IMR-90 (cell line): ENCODE results near the gene CEBPA. TPM values are rescaled to one million over a fixed set of nuclear protein-coding genes. Genes with fewer than 3 reads are reported as not detected.

Experiments
- ATAC-seq: fragments of 200-7000 bp; cut with Tn5 transposase; 2 replicates; pipeline ENCODE4 v1.9.1; 2020; ENCODE audit warnings: low read depth, mild to moderate bottlenecking, moderate library complexity
- BruUV-seq: library from RNA; stranded (reverse); fragments of 400-500 nt; replicated peaks from 2 replicates; lab custom pipeline; 2021; lab: Mats Ljungman, UMichigan
- CTCF ChIA-PET: fragments of 300-600 bp; formaldehyde crosslinking; extraction: SDS; loops from one replicate; lab custom pipeline; 2021; ENCODE audit warnings: antibody characterized with exemption; lab: Yijun Ruan, JAX
- POLR2A ChIA-PET: fragments of 300-600 bp; sonication (Branson Sonifier 250); formaldehyde crosslinking; loops from one replicate; lab custom pipeline; 2022; ENCODE audit warnings: antibody characterized with exemption; ENCODE audit not compliant: unreplicated experiment; lab: Charles Lee
- DNase-seq: peaks from one replicate; pipeline ENCODE4 v3.0.0; 2013
- H2AFZ ChIP-seq: replicated peaks from 2 replicates; pipeline ENCODE3; 2013; ENCODE audit warnings: low read length, mild to moderate bottlenecking; ENCODE audit not compliant: poor library complexity
- H2AK5ac ChIP-seq: 2 replicates; pipeline ENCODE4 v1.6.1; 2013; ENCODE audit warnings: low read depth, low read length, inconsistent platforms
- H2AK9ac ChIP-seq: replicated peaks from 2 replicates; pipeline ENCODE3; 2013; ENCODE audit warnings: mild to moderate bottlenecking, low read depth, low read length, moderate library complexity; ENCODE audit not compliant: poor library complexity
- H2BK120ac ChIP-seq: 2 replicates; pipeline ENCODE4 v1.6.1; 2013; ENCODE audit warnings: low read depth, low read length, inconsistent platforms
- H2BK15ac ChIP-seq: 3 replicates; pipeline ENCODE4 v1.6.1; 2013; ENCODE audit warnings: low read depth, low read length, inconsistent platforms
- H2BK20ac ChIP-seq: 2 replicates; pipeline ENCODE4 v1.6.1; 2013; ENCODE audit warnings: low read depth, mild to moderate bottlenecking, inconsistent platforms, low read length, moderate library complexity
- H2BK5ac ChIP-seq: 2 replicates; pipeline ENCODE4 v1.6.1; 2013; ENCODE audit warnings: mild to moderate bottlenecking, low read depth, low read length, inconsistent platforms; ENCODE audit not compliant: poor library complexity, severe bottlenecking
- H3K14ac ChIP-seq: replicated peaks from 2 replicates; pipeline ENCODE4 v1.6.1; 2013; ENCODE audit warnings: low read depth, low read length, inconsistent platforms
- H3K18ac ChIP-seq: 2 replicates; pipeline ENCODE4 v1.6.1; 2013; ENCODE audit warnings: low read depth, low read length, control low read depth
- H3K23ac ChIP-seq: 2 replicates; pipeline ENCODE4 v1.6.1; 2013; ENCODE audit warnings: low read depth, low read length, inconsistent platforms
- H3K27ac ChIP-seq: 2 replicates; pipeline ENCODE4 v1.5.1; 2013; ENCODE audit warnings: mild to moderate bottlenecking, control low read depth, low read length; ENCODE audit not compliant: insufficient read depth
- H3K27me3 ChIP-seq: 2 replicates; pipeline ENCODE4 v1.6.1; 2013; ENCODE audit warnings: low read length; ENCODE audit not compliant: control insufficient read depth, insufficient read depth
- H3K36me3 ChIP-seq: 2 replicates; pipeline ENCODE4 v1.6.1; 2013; ENCODE audit warnings: low read length, mixed read lengths; ENCODE audit not compliant: control insufficient read depth, insufficient read depth
- H3K4ac ChIP-seq: 2 replicates; pipeline ENCODE4 v1.6.1; 2013; ENCODE audit warnings: low read depth, low read length, inconsistent platforms
- H3K4me1 ChIP-seq: 2 replicates; pipeline ENCODE4 v1.6.1; 2013; ENCODE audit warnings: low read length, mixed read lengths; ENCODE audit not compliant: control insufficient read depth, insufficient read depth
- H3K4me2 ChIP-seq: 2 replicates; pipeline ENCODE4 v1.6.1; 2013; ENCODE audit warnings: low read depth, mild to moderate bottlenecking, control low read depth, low read length, moderate library complexity
- H3K4me3 ChIP-seq: 2 replicates; pipeline ENCODE4 v1.5.1; 2013; ENCODE audit warnings: low read depth, mild to moderate bottlenecking, control low read depth, low read length, moderate library complexity; ENCODE audit not compliant: insufficient read depth
- H3K56ac ChIP-seq: 2 replicates; pipeline ENCODE4 v1.6.1; 2013; ENCODE audit warnings: low read length, inconsistent platforms; ENCODE audit not compliant: insufficient read depth; ENCODE audit errors: extremely low read depth
- H3K79me1 ChIP-seq, 2 experiments: 2 replicates each; pipeline ENCODE4 v1.6.1; 2013; ENCODE audit warnings: low read length in 2 of 2, inconsistent platforms in 1 of 2, low read depth in 1 of 2
- H3K9ac ChIP-seq: 2 replicates; pipeline ENCODE4 v1.6.1; 2013; ENCODE audit warnings: low read depth, low read length, control low read depth
- H3K9me1 ChIP-seq: 2 replicates; pipeline ENCODE4 v1.6.1; 2013; ENCODE audit warnings: low read length, inconsistent platforms; ENCODE audit not compliant: insufficient read depth
- H3K9me3 ChIP-seq: 2 replicates; pipeline ENCODE4 v1.6.1; 2013; ENCODE audit warnings: low read length; ENCODE audit not compliant: control insufficient read depth, insufficient read depth
- H4K20me1 ChIP-seq: 2 replicates; pipeline ENCODE4 v1.6.1; 2013; ENCODE audit warnings: low read length, inconsistent platforms; ENCODE audit not compliant: insufficient read depth
- H4K5ac ChIP-seq: 2 replicates; pipeline ENCODE4 v1.6.1; 2013; ENCODE audit warnings: mild to moderate bottlenecking, low read depth, low read length, control low read depth
- H4K8ac ChIP-seq, 2 experiments: 2 replicates each; pipeline ENCODE4 v1.6.1; 2013; ENCODE audit warnings: low read depth in 2 of 2, low read length in 2 of 2, control low read depth in 1 of 2, inconsistent platforms in 1 of 2
- H4K91ac ChIP-seq: 2 replicates; pipeline ENCODE4 v1.6.1; 2013; ENCODE audit warnings: low read depth, low read length, inconsistent platforms; ENCODE audit not compliant: insufficient read depth
- CEBPB ChIP-seq: IDR thresholded peaks from 2 replicates; pipeline ENCODE4 v1.6.1; 2012; ENCODE audit warnings: low read depth, low read length, improper control_type of control experiment
- CHD1 ChIP-seq: IDR thresholded peaks from 2 replicates; pipeline ENCODE4 v1.6.1; 2012; ENCODE audit warnings: low read depth, low read length, improper control_type of control experiment
- ELK1 ChIP-seq: fragments of 150-350 bp; IDR thresholded peaks from 2 replicates; pipeline ENCODE4 v1.6.1; 2016; ENCODE audit warnings: low read depth, mild to moderate bottlenecking, low read length, moderate library complexity, borderline replicate concordance
- MAFK ChIP-seq: IDR thresholded peaks from 2 replicates; pipeline ENCODE4 v1.6.1; 2012; ENCODE audit warnings: low read depth, low read length, improper control_type of control experiment
- MAZ ChIP-seq: IDR thresholded peaks from 2 replicates; pipeline ENCODE4 v1.6.1; 2012; ENCODE audit warnings: low read depth, mild to moderate bottlenecking, low read length, improper control_type of control experiment, moderate library complexity, borderline replicate concordance
- MXI1 ChIP-seq: IDR thresholded peaks from 2 replicates; pipeline ENCODE4 v1.6.1; 2012; ENCODE audit warnings: low read depth, mild to moderate bottlenecking, low read length, moderate library complexity, borderline replicate concordance
- NFE2L2 ChIP-seq: fragments of 150-350 bp; IDR thresholded peaks from 2 replicates; pipeline ENCODE4 v1.6.1; 2016; ENCODE audit warnings: low read depth, mild to moderate bottlenecking, low read length
- RAD21 ChIP-seq: IDR thresholded peaks from 2 replicates; pipeline ENCODE4 v1.6.1; 2012; ENCODE audit warnings: low read length, improper control_type of control experiment
- WGBS, 2 experiments: methylation state at CpG; one replicate each; pipeline versions ENCODE4 v1.1.5 to v1.1.7; 2013; ENCODE audit warnings: missing lambda C conversion rate in 2 of 2; ENCODE audit not compliant: insufficient read length in 1 of 2; ENCODE audit errors: extremely low coverage in 2 of 2; 5-methylcytosine and 5-hydroxymethylcytosine counted together
- dilution Hi-C: fragments of 300-500 bp; cut with HindIII; formaldehyde crosslinking; loops from one replicate; pipeline ENCODE4 v1.14.3; 2018; ENCODE audit warnings: low sequenced_read_pairs; ENCODE audit not compliant: unreplicated experiment
- in situ Hi-C: fragments of 300-500 bp; cut with MboI; formaldehyde crosslinking; loops from 3 replicates; pipeline ENCODE4 v1.14.3; 2019; ENCODE audit warnings: low sequenced_read_pairs, inconsistent platforms, mixed read lengths
- intact Hi-C: fragments of 100-400 bp; cut with micrococcal nuclease; formaldehyde crosslinking; loops from 2 replicates; pipeline ENCODE4 v1.10.0; 2022
- polyA plus RNA-seq, 3 experiments: library from polyadenylated mRNA; depleted of rRNA; stranded (reverse); fragments of >200 nt; gene quantifications; 2 replicates each; pipeline ENCODE4 v1.2.3, GENCODE V29; 2012; ENCODE audit warnings: low replicate concordance in 1 of 3
- total RNA-seq: library from RNA; depleted of rRNA; stranded (reverse); fragments of >200 nt; gene quantifications from 2 replicates; pipeline ENCODE4 v1.2.3, GENCODE V29; 2012

CEBPA gene
- total and polyA plus RNA-seq, 2 of the 4 experiments (the other 2 are of a cell fraction), result under 0.01 to 0.09 TPM

DNA sequence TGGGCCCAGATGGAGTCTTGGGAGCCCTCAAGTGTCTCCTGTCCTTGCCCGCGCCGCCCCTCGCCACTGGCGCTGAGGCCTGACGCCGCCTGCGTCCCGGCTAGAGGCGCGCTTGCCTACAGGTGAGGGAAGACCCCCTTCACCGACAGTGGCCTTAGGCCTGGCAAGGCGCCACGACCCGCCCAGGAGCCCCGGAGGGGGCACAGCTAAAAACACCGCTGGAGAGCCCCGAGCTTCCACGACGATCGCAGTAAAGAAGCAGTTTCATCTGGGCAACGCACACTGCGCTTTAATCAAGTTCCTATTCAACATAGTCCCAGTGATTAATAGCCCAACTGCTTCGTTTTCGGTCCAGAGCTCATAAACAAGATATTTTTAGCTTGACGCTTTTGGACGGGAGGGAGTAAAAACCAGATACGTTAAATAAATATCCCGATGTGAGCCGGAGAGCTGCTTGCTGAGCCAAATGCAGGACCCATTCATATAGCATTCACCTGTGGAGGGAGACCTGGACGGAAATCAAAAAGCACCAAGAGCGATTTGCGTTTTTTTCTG, 1.5 kb upstream of the CEBPA start:
- no peaks in the 10 kb centered on the region for H3K9me3 ChIP-seq
- H3K9me1 ChIP-seq, result no peaks in the 10 kb centered on the region
- H3K4me1 ChIP-seq, result no peaks in the 10 kb centered on the region
- no peak overlapping the region; the same call in 1 of the 2 replicates for H3K4me2 ChIP-seq
- dilution Hi-C loops (no loop called here), intact Hi-C loops (loop anchor here (5.0 kb wide), 2 partner anchors 67 to 68 kb away; partner anchors contain the start of gene CEBPG), in situ Hi-C loops (no loop called here)
- no peak overlapping the region for H2BK5ac ChIP-seq
- no peak overlapping the region for H3K14ac ChIP-seq
- H4K5ac ChIP-seq, result no peak overlapping the region
- peaks cover 53% of the 10 kb centered on the region for H3K27me3 ChIP-seq
- TF ChIP-seq RAD21 (no peak), MAZ (no peak), MXI1 (no peak), CEBPB (no peak), NFE2L2 (no peak), MAFK (no peak), ELK1 (no peak), CHD1 (no peak)
- no peaks in the 10 kb centered on the region for H3K79me1 ChIP-seq
- H2BK15ac ChIP-seq, result no peak overlapping the region
- peak overlapping the region; percentile 70 for H2AK9ac ChIP-seq
- H3K18ac ChIP-seq, result no peak overlapping the region
- H3K27ac ChIP-seq, result no peak overlapping the region
- no peak overlapping the region; the same call in 1 of the 2 replicates for H3K4me3 ChIP-seq
- H2AFZ ChIP-seq, result peak overlapping the region; percentile 90
- H3K36me3 ChIP-seq, result no peaks in the 10 kb centered on the region
- no peak overlapping the region for H3K23ac ChIP-seq
- ATAC-seq (no peak), DNase-seq (no peak)
- no peaks in the 10 kb centered on the region for H4K20me1 ChIP-seq
- H2BK120ac ChIP-seq, result no peak overlapping the region
- no peak overlapping the region for H3K4ac ChIP-seq
- H4K91ac ChIP-seq, result no peak overlapping the region
- 6% methylated on average over 10 of the region's 33 CpGs; no CpG with 5 or more reads in 1 of the 2 experiments for WGBS, 2 experiments
- H3K56ac ChIP-seq, result no peak overlapping the region
- no peak overlapping the region for H4K8ac ChIP-seq
- ChIA-PET POLR2A (no interaction called here), CTCF (no interaction called here)
- no peak overlapping the region for H2AK5ac ChIP-seq
- H2BK20ac ChIP-seq, result no peak overlapping the region
- no TSS peak for BruUV-seq
- no peak overlapping the region for H3K9ac ChIP-seq
